GM04503 (cell line): Measurements from ENCODE around the gene ID1.
"Not testable (repeated sequence)": the region's sequence is repeated elsewhere in the genome, so short reads cannot be mapped to it uniquely, and the experiment has no call there.

Source experiments
- DNase-seq: peaks from one replicate; pipeline ENCODE4 v3.0.0-alpha.2; 2012; ENCODE audit warnings: low read depth

Gene ID1

DNA sequence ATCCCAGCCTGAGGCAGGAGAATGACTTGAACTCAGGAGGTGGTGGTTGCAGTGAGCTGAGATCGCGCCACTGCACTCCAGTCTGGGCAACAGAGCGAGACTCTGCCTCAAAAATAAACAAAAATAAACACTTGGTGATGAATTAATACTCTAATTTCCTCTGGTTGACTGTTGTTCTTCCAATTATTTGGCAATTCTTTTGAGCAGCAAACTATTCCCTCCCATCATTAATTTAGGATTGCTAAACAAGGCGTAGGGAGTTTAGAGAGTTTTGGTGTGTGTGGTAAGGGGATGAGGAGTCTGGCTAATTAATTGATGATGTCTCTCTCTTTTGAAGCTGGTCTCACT, 2.7 kb upstream of the ID1 start:
- no peak for DNase-seq

DNA sequence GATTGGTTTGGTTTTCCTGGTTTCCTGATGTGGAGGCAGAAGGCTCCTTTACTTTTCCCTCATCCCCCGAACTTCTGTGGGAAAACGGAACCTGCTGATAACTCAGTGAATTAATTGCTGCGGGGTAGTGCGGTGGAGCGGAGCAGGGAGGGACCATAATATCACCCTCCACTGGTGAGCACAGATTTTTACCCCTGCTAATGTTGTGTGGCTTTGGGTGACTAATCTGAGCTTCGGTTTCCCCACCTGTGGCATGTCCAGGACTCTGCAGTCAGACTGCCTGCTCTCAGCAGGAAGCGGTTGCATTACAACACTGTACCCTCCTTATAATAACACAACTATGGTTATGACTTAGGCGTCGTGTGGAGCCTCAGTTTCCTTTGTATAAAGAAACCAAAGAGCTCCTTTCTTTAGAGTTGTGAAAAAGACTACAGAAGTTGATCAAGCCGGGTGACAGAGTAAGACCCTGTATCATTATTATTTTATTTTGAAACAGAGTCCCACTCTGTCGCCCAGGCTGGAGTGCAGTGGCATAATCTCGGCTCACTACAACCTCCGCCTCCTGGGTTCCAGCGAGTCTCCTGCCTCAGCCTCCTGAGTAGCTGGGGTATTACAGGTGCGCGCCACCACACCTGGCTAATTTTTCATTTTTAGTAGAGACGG, 2.2 kb upstream of the ID1 start:
- DNase-seq, result no peak

DNA sequence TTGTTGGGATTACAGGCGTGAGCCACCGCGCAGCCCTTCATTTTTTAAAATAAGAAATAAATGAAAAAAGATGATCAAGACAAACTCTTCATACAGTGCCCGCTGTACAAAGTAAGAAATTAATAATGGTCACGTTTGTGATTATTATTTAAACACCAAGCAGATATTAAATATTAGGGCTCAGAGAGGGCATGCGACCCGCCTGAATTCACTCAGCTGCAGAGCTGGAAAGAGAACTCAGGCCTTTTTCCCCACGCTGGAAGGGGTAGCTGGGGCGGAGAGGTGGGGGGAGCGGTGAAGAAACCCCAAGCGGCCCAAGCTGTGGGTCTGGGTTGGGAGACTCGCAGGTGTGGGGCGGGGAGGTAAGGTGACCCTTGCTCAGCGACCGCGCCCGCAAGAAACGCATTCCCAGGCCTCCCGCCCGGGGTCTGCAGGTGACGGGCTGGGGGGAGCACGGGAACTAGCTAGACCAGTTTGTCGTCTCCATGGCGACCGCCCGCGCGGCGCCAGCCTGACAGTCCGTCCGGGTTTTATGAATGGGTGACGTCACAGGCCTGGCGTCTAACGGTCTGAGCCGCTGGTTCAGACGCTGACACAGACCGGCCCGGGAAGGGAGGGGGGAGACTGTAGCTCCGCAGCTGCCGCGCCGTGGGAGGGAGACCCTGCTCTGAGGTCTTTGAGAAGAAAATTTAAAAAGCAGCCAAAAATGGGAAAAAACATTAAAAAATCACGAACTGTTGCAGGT, 1.1 kb upstream of the ID1 start:
- peak; percentile 81 for DNase-seq

DNA sequence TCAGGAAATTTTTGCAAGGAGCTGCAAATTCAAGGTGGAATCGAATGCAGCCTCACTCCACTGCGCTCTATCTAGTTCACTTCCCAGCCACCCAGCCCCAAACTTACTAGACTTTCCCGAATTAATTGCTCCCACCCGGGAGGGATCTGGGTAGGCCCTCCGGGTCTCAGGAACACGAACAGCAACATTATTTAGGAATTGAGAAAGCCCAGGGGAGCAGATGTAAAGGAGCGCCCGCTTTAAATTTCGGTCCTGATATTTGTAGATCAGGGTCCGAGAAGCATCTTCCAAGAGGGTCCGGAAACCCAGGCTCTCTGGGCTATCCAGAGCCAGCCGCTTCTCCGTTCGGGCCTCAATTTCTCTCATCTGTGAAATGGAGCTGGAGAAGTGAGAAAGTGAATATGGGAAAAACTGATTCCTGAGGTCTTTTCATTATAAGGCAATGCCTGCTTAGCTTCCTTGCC, 490 bp upstream of the ID1 start:
- no peak for DNase-seq

DNA sequence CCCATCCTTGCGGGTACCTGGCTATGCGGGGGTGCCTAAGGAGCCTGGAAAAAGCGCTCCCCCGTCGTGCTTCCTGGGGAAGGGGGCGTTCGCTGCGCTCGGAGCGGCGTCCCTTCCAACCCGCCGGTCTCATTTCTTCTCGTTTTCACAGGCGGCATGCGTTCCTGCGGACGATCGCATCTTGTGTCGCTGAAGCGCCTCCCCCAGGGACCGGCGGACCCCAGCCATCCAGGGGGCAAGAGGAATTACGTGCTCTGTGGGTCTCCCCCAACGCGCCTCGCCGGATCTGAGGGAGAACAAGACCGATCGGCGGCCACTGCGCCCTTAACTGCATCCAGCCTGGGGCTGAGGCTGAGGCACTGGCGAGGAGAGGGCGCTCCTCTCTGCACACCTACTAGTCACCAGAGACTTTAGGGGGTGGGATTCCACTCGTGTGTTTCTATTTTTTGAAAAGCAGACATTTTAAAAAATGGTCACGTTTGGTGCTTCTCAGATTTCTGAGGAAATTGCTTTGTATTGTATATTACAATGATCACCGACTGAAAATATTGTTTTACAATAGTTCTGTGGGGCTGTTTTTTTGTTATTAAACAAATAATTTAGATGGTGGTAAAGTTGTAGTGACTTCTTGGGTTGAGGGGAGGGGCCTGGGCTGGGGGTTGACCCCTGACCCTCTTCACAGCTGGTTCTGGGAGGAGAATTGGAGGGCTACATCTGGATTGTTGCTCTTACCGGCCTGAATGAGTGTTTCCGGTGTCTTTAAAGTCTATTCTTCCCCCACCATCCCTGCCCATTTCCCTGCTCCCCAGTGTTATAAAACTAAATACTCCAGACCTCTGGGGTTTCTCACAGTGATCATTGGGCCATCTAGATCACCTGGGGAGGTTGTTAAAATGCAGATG, 1.1 kb downstream of the ID1 start:
- no peak for DNase-seq

DNA sequence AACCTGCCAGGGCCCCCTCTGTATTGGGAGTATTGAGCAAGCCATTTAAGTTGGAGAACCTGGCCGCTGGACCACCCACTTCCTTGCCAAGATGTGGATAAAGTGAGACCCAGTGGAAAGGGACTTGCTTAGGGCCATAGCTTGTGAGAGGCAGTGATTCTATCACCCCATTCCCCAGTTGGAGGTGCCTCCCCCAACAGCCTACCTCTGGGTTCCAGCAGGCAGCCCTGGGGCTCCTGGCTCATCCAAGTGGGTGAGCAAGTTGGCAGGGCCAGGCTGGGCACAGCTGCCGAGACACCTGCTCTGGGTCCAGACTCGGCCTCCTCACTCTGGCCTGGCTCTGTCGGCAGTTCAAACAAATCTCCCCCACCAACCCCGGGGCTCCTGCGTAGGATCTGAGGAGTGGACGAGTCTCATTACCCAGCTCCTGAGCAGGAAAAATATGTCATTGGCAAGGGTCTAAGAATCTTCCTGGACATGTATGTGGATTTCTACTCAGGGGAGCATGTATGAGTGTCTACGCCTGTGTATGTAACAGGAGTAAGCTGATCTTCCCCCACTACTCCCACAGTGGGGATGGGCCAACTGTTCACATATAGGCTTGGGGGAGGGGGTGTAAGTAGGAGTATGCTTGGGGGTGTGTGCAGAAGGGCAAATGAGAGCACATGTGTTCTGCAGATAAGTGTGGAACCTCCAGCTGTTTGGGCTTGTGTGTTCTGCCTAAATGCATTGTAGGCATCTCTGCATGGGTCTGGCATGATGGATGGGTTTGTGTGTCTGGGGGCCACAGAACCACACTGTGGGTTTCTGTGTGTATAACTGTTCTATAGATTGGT, 1.9 kb downstream of the ID1 start:
- DNase-seq, result no peak

DNA sequence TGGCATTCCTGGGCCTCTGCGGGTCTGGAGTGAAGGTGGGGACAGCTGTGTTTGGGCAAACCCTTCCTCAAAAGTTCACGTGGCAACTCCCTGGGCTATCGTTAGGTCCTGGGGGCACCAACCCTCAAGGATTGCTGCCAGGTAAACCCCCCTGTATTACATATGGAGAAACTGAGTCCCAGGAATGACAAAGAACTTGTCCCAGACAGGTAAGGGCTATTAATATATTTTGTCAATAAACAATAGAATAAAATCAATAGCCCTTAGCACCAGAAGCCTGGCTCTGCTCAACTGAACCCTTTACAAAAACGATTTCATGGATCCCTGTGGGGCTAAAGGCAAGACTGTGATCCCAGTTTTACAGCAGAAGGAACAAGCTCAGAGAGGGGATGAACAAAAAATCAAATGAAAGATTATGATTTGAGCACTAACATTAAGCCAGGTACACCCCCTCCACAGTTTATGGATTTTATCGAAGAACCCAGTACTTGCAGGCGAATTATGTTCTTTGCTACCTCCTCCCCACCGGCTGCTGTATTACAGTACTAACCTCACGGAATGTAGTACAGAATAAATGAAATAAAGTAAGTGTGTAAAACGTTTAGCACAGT, 2.7 kb downstream of the ID1 start:
- no peak for DNase-seq

DNA sequence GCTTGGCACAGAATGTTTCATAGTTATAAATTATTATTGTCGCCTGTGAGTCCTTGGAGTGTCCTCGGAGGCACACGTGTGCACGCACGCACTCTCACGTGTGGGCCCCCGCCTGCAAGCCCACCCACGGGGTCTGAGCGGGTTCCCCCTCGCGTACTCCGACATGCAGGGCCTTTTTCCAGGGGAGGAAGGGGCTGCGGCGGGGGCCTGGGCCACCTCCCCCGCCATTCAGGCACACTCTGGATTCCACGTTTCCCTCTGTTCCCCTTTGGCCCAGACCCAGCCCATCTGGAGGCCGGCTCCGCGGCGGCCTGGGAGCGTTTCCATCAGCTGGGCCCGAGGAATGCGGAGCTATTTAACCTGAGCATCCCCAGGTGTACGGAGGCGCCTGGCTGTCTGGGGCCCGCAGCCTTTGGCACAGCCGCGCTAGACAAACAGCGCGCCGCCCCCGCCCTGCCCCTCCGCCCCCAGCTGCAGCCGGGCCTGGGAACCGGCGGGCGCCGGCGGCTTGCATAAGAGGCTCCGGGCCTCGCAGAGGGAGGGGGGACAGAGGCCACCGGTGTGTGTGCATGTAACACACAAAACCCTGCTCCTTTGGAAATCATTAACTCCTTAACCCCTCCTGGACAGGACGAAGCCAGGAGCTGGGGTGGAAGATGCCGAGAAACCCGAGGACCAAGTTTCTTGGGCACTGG, 3.3 kb downstream of the ID1 start:
- no peak for DNase-seq

DNA sequence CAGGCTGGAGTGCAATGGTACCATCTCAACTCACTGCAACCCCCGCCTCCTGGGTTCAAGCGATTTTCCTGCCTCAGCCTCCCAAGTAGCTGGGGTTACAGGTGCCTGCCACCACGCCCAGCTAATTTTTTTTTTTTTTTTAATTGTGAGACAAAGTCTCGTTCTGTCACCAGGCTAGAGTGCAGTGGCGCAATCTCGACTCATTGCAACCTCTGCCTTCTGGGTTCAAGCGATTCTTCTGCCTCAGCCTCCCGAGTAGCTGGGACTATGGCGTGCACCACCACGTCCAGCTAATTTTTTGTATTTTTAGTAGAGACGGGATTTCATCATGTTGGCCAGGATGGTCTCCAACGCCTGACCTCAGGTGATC, 7.2 kb downstream of the ID1 start:
- DNase-seq, result not testable (repeated sequence)

DNA sequence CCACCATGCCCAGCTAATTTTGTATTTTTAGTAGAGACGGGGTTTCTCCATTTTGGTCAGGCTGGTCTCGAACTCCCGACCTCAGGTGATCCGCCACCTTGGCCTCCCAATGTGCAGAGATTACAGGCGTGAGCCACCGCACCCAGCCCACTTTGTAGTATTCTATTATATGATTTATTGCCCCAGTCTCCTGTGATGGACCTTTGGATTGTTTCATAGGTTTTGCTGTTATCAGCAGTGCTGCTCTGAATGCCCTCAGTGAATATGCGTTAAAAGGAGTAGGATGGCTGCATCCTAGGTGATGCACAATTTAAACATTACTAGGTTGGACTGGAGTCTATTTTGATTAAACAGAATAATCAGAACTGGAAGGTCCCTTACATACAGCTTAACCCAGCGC, 10.3 kb downstream of the ID1 start:
- no peak for DNase-seq

DNA sequence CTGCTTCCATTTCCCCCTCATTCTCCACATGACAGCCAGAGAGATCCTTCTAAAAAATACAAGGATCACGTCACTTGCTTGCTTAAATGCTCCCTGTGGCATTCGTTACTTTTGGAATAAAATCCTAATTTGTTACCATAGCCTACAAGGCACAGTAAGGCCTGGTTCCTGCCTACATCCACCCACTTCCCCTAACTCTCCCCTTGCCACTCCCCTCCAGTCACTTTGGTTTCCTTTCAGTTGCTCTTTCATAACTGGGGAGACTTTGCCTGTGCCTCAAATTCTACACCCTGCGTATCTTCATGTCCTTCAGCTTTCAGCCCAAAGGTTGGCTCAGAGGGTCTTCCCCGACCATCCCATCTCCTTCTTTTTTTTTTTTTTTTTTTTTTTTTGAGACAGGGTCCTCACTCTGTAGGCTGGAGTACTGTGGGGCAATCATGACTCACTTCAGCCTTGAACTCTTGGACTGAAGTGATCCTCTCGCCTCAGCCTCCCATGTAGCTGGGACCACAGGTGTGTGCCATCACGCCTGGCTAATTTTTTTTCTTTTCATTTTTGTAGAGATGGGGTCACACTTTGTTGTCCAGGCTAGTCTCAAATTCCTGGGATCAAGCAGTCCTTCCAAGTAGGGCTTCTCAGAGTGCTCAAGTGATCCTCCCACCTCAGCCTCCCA, 12.5 kb downstream of the ID1 start:
- DNase-seq, result no peak

DNA sequence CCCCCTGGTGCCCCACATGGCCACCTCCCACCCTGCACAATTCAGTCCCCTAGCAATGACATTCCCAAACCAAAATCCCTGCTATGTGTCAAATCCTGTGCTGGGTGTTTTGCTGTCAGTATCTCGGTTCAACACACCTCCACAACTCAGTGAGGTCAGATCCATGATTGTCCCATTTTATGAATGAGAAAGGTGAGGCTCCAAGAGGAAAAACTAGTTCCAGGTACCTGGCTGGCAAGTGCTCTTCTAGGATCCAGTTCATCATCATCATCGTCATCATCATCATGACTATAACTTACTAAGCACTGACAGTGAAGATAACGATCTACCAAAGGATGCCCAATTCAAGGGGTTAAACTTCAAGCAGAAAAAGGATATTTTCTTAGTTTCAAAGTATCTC, 15.2 kb downstream of the ID1 start:
- DNase-seq, result no peak

DNA sequence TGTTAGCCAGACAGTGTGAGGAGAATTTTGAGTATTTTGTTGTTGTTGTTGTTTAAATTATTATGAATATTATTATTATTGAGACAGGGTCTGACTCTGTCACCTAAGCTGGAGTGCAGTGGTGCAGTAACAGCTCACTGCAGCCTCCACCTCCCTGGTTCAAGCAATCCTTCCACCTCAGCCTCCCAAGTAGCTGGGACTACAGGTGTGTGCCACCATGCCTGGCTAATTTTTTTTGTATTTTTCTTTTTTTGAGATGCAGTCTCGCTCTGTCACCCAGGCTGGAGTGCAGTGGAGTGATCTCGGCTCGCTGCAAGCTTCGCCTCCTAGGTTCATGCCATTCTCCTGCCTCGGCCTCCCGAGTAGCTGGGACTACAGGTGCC, 18.0 kb downstream of the ID1 start:
- DNase-seq, result not testable (repeated sequence)

DNA sequence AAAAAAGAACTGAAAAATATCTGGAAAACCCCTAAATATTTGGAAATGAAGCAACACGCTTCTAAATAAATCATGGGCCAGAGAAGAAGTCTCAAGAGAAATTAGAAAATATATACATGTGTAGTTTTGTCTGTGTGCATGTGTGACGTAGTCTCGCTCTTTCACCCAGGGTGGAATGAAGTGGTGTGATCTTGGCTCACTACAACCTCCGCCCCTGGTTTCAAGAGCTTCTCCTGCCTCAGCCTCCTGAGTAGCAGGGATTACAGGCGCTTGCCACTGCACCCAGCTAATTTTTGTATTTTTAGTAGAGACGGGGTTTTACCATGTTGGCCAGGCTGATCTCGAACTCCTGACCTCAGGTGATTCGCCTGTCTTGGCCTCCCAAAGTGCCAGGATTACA, 21.4 kb downstream of the ID1 start:
- not testable (repeated sequence) for DNase-seq

DNA sequence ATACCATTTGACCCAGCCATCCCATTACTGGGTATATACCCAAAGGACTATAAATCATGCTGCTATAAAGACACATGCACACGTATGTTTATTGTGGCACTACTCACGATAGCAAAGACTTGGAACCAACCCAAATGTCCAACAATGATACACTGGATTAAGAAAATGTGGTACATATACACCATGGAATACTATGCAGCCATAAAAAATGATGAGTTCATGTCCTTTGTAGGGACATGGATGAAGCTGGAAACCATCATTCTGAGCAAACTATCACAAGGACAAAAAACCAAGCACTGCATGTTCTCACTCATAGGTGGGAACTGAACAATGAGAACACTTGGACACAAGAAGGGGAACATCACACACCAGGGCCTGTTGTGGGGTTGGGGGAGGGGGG, 23.0 kb downstream of the ID1 start:
- DNase-seq, result not testable (repeated sequence)

DNA sequence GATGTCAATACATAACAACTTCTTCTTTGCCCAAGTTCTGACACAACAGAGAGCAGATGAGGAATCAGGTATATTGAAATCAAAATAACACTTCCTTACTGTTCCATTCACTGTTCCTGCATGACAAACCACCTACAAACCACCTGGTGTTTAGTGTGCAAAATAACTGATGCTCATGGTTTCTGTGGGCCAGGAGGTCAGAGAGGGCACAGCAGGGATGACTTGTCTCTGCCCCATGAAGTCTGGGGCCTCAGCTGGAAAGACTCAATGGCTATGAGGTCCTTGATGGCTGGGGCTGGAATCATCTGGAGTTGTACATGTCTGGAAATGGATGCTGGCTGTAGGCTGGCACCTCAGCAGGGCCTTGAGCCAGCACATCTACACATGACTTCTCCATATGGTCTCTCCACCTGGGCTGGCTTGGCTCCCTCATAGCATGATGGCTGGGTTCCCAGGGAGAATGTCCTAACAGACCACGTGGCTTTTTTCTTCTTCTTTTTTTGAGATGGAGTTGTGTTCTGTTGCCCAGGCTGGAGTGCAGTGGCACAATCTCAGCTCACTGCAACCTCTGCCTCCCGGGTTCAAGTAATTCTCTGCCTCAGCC, 25.2 kb downstream of the ID1 start:
- DNase-seq, result no peak

DNA sequence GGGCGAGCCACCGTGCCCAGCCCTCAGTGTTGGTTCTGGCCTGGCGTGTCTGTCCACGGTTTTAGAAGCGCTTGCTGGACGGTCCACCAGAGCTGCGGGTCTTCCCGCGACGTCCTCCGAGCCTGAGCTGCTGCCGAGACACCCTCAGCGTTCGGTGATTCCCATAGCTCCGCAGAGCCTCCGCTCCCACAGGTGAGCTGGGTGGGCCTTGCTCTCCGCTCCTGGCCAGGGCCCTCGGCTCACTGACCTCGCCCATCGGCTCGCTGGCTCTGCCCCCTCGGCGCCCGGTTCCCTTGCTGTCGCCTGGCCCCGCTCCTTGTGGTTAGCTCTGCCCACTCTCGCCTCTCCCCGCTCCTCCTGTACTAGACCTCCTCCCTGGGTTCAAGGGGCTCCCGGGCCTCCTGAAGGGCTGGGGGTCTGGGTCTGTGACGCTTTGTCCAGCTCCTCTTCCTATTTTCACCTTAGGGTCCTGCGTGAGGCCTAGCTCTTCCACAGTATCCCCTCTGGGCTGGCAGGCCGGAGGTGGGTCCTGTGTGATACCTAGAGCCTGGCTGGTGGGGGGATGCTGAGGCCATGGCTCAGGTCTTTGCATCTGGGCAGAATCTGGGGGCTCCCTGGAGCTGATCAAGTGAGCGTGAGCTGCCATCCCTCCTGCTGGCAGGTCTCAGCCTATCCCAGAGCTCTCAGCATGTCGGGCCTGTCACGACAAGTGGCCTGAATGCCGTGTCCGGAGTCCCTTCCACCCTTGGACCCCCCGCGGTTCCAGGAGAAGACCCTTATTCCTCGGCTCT, 27.7 kb downstream of the ID1 start:
- no peak for DNase-seq

DNA sequence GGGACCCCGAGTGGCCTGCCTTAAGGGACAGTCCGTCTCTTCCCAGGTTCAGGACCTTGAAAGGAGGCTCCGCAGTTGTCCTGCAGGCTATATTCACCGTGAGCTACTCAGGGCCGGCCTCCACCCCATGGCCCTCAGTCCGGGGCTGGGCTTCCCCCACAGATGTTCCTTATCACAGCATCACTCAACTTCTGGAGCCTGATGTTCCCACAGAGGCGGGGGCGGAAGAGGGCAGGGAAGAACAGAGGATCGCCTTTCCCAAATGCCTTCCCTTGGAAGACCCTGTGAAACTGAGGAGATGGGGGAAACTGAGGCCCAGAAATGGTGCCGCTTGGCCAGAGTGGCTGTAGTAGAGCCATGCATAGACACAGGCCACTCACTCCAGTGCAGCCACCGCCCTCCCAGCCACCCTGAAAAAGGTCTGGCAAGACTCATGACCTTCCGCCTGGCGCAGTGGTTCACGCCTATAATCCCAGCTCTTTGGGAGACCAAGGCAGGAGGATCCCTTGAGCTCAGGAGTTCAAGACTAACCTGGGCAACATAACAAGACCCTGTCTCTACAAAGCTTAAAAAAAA, 28.3 kb downstream of the ID1 start:
- DNase-seq, result no peak

DNA sequence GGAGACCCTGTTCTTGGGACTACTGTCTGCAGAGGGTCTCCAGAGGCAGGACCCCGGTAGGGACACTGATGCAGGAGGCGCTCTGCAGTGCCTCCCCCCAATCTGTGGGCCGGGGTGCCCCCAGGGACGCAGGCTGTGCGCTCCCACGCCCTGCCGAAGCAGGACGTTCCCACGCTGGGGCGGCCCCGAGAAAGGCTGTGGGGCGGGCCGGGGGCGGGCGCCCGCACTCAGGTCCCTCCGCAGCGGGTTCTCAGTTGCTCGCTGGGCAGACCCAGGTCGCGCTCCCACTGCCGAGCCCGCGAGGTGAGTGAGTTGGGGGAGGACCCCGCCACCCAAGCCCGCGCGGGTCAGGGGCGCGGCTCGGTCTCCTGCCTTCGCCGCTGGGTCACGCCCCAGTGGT, 32.6 kb downstream of the ID1 start, which contains the start of gene COX4I2:
COX4I2 (plus strand) TSS at position 253 of the 400 bp plus-strand sequence. CDS start 1,106 bp downstream, outside the sequence.
- DNase-seq, result no peak
